Measurements from ENCODE around the gene SLC6A20. TPM values are rescaled to one million over a fixed set of nuclear protein-coding genes. Genes with fewer than 3 reads are reported as not detected.
"Not testable (repeated sequence)": the region's sequence is repeated elsewhere in the genome, so short reads cannot be mapped to it uniquely, and the experiment has no call there.

Gene SLC6A20
- total RNA-seq, 2 donors from 2014 or later: not detected

DNA sequence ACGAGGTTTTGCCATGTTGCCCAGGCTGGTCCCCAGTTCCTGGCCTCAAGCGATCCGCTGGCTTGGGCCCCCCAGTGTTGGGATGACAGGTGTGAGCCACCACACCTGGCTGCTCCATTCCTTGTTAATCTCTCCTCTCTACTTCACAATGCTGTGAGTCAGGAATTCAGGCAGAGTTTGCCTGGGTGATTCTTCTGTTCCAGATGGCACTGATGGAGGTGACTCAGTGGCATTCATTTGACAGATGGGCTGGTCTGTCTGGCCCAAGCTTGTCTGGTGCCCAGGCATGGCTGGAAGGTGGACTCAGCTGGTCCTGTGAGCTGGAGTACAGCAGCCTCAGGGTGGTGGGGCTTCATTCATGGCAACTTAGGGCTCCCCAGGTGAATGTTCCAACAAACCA, 43.2 kb downstream of the SLC6A20 start:
- DNase-seq (ENCODE audit: low spot score): no peak
- Mint-ChIP-seq H3K27me3 (no peaks in the 10 kb centered on the region), H3K4me1 (ENCODE audit: low read depth in 2 of 2) (no peaks in the 10 kb centered on the region), H3K36me3 (no peaks in the 10 kb centered on the region), H3K4me3 (no peak overlapping the region), H3K27ac (no peak overlapping the region), H3K9me3 (no peaks in the 10 kb centered on the region)
- peak in 1 of 2 donors; percentile 24 for ATAC-seq

DNA sequence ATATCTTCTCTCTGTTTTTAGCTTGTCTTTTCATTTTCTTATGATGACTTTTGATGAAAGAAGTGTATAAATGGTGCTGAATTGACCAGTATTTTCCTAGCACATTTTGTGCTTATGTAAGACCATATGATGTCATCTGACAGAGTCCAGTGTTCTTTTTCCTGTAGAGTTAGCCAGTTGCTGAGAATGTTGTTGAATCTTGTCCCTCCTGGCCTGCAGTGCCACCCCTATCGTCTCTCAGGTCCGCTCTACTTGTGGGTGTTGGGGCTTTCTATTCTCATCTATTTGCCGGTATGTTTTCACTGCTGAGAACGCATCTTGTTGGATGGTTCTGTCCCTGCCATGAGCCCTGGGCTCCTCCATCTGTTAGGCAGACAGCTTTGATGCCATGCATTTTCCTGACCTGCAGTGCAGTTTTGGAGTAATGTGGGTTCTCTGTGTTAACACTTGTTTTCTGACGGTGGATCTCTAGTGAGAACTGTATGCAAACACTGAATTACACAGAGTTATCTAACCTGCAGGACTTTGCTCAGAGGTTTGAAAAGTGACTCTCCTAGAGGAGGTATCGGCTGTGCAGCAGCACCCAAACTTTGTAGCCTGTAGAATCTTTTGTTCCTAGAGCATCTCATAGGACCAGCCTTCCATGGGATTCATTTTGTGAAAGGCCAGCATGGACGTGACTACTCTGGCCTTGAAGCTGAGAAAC, 44.6 kb downstream of the SLC6A20 start:
- H3K4me3 Mint-ChIP-seq: no peak overlapping the region
- no peaks in the 10 kb centered on the region for H3K4me1 Mint-ChIP-seq (ENCODE audit: low read depth in 2 of 2)
- H3K9me3 Mint-ChIP-seq: no peaks in the 10 kb centered on the region
- ATAC-seq: no peak
- no peak for DNase-seq (ENCODE audit: low spot score)
- H3K27ac Mint-ChIP-seq: no peak overlapping the region
- H3K27me3 Mint-ChIP-seq: no peaks in the 10 kb centered on the region
- no peaks in the 10 kb centered on the region for H3K36me3 Mint-ChIP-seq

DNA sequence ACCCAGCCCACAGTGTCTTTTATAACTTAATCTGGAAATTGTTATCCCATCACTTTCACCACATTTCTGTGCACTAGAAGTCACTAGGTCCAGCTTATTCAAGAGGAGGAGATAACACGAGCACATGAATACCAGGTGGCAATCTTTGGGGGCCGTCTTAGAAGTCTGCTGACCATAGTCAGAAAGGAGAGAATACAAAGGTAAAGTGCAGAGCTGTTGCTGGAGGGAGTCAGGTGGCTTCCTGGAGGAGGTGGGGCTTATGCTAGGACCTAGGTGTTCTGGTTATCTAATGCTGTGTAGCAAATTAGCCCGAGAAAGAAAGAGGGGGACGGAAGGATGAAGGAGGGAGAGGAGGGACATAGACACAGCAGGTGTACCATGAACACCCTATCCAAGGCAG, 46.5 kb downstream of the SLC6A20 start:
- Mint-ChIP-seq H3K9me3 (no peaks in the 10 kb centered on the region), H3K27me3 (no peaks in the 10 kb centered on the region), H3K36me3 (no peaks in the 10 kb centered on the region), H3K4me1 (ENCODE audit: low read depth in 2 of 2) (no peaks in the 10 kb centered on the region), H3K27ac (no peak overlapping the region), H3K4me3 (no peak overlapping the region)
- ATAC-seq (no peak), DNase-seq (ENCODE audit: low spot score) (no peak)

DNA sequence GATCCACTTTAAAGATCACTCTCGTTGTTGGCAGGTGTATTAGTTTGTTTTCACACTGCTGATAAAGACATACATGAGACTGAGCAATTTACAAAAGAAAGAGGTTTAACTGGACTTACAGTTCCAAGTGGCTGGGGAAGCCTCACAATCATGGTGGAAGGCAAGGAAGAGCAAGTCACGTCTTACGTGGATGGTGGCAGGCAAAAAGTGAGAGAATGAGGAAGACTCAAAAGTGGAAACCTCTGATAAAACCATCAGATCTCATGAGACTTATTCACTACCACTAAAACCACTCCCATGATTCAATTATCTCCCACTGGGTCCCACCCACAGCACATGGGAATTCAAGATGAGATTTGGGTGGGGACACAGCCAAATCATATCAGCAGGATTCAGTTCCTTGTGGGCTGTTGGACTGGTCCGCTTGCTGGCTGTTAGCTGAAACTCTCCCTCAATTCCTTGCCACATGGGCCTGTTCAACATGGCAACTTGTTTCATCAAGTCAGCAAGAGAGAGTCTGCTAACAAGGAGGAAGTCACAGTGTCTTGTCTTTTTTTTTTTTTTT, 47.2 kb downstream of the SLC6A20 start:
- not testable (repeated sequence) for H3K9me3 Mint-ChIP-seq; H3K36me3 Mint-ChIP-seq; H3K4me3 Mint-ChIP-seq; ATAC-seq; H3K4me1 Mint-ChIP-seq (ENCODE audit: low read depth in 2 of 2); H3K27ac Mint-ChIP-seq; DNase-seq (ENCODE audit: low spot score); H3K27me3 Mint-ChIP-seq

DNA sequence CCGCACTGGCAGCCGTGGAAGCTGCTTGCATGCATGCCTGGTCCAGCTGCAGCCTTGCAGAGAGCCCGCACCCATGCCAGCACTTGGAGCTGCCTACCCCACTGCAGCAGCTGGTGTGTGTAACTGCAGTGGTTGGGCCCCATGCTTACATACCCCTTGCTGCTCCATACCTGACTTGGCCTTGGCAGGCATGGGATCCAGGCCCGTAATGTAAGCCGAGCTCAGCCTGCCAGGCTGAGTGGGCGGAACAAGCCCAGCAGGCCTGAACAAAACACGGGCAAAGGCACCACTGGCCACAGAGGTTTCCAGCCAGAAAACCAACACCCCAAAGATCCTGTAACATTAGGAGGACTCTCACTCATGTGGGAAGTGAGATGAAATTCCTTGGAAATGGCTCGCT, 48.3 kb downstream of the SLC6A20 start:
- H3K27me3 Mint-ChIP-seq: no peaks in the 10 kb centered on the region
- no peaks in the 10 kb centered on the region for H3K36me3 Mint-ChIP-seq
- H3K4me1 Mint-ChIP-seq (ENCODE audit: low read depth in 2 of 2): no peaks in the 10 kb centered on the region
- no peak overlapping the region for H3K4me3 Mint-ChIP-seq
- DNase-seq (ENCODE audit: low spot score) (no peak), ATAC-seq (no peak)
- no peak overlapping the region for H3K27ac Mint-ChIP-seq
- H3K9me3 Mint-ChIP-seq: no peaks in the 10 kb centered on the region

DNA sequence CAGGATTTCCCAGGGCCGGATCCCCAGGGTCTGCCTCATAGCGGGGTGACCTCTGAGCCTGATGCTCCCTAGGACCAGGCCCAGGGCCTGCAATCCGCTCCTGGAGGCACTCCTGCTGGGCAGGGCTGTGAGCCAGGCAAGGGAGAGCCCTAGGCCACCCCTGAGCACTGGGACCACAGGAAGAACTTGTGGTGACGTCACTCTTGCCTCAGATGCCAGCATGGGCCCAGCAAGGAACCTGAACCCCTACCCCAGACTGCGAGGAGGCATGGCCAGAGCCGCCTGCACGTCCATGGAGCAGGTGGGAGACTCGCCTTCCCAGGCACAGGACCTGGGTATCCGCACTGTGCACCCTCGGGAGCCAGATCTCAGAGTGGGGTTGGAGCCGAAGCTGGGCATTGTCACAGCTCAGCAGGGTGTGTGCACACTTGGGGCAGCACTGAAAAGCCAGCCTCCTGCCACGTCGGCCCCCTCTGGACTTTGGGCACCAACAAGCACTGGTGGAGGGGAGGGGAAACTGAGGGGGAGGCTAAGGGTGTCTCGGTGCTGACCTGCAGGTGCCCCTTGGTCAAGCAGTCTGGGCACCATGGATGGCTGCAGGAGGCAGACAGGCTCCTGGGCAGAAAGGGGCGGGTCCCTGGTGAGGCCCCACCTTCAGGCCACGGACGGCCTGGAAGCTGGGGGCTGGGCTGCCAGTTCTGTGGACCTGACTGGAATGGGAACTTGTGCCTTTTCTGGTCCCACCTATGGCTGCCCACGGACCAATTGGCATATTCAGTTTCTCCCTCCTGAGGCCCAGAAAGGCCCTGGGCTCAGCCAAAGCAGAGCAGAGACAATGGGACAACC, 49.3 kb downstream of the SLC6A20 start:
- DNase-seq (ENCODE audit: low spot score) (no peak), ATAC-seq (peak in 1 of 2 donors; percentile 36)
- H3K4me1 Mint-ChIP-seq (ENCODE audit: low read depth in 2 of 2): peaks cover 0 to 5% of the 10 kb centered on the region in 2 donors

DNA sequence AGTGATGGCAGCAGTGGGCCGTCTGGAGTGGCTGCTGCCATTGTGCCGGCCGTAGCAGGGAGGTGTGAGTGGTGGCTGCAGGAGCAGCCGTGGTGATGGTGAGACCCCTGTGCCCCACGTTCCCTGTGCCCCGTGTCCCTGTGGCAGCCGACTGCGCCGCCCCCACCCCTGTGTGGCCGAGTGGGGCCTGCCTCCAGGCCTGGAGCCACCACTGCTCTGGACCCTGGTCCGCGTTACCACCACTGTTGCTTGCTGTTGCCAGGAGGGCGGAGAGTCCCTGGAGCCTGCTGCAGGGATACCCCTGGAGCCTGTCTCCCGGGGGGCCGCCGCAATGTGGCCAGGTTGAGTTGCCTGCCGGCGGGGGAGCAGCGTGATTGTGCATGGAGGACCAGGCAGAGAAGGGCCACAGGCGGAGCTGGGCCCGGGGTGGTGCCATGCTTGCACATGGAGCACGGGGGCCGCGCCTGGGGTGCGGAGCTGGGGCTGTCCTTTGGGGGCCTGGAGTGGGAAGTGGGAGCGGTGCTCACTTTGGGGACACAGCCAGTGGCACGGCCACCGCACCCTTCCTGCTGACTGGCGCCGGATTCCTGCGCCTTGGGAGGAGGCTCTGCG, 50.1 kb downstream of the SLC6A20 start:
- Mint-ChIP-seq H3K4me3 (no peak overlapping the region), H3K27ac (no peak overlapping the region), H3K4me1 (ENCODE audit: low read depth in 2 of 2) (peaks cover 2 to 12% of the 10 kb centered on the region in 2 donors), H3K36me3 (peaks cover 2% of the 10 kb centered on the region), H3K9me3 (no peaks in the 10 kb centered on the region), H3K27me3 (no peaks in the 10 kb centered on the region)
- ATAC-seq: peak in 1 of 2 donors; percentile 27
- DNase-seq (ENCODE audit: low spot score): no peak

More for the DNA sequence above, 49.3 kb downstream of the SLC6A20 start:
- Mint-ChIP-seq H3K27ac (no peak overlapping the region), H3K36me3 (no peaks in the 10 kb centered on the region), H3K9me3 (no peaks in the 10 kb centered on the region), H3K4me3 (no peak overlapping the region), H3K27me3 (no peaks in the 10 kb centered on the region)

DNA sequence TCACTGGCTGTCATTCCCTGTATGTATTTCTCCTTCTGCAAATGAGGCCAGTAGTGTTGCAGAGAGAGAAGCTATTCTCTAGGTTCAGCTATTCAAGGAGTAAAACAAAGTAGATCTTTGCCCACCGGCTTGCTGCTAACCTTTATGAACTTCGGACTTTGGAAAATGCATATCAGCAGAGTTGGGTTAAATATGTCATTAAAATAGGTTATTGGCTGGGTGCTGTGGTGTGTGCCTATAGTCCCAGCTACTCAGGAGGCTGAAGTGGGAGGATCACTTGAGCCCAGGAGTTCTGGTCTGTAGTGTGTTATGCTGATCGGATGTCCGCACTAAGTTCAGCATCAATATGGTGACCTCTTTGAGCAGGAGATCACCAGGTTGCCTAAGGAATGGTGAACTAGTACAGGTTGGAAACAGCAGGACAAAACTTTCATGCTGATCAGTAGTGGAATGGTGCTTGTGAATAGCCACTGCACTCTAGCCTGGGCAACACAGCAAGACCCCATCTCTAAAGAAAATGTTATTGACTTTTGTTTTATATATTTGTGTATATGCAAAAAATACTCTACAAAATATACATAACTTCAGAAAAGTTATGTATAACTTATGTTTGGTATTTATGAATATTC, 53.8 kb downstream of the SLC6A20 start:
- H3K4me1 Mint-ChIP-seq (ENCODE audit: low read depth in 2 of 2): peaks cover 6 to 15% of the 10 kb centered on the region in 2 donors
- no peaks in the 10 kb centered on the region for H3K9me3 Mint-ChIP-seq
- ATAC-seq: no peak
- DNase-seq (ENCODE audit: low spot score): no peak
- no peaks in the 10 kb centered on the region for H3K27me3 Mint-ChIP-seq
- H3K36me3 Mint-ChIP-seq: peaks cover 26% of the 10 kb centered on the region
- H3K4me3 Mint-ChIP-seq: no peak overlapping the region
- peak overlapping the region in 1 of 2 donors; percentile 42 for H3K27ac Mint-ChIP-seq

DNA sequence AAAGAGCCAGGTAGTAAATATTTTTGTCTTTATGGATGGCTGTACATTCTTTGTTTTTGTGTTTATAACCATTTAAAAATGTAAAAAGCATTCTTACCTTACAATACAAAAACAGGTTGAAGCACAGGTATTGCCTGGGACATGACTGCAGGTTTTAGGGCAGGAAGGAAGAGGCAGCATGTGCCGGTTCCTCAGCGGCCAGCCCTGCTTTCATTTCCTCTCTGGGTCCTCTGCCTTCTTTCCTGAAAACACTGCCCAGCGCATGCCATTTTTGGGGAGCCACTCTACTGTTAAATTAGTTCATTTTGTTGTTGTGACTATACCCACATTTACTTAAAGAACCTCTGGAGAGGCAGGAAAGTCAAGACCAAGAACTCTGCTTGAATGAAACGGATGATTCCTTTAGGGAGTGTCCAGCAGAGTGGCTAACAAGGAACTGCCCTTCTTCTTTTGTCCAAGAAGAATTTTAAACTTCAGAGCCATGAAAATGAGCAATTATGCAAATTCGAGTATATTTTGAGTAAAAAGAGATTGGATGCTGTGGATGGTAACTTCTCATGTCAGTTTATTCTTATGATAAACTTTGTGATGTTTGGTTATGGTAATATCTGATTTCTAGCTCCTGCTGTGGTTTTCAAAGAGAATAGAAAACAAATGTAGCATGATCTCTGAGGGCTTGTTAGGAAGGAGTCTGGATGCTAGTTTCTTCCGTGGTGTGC, 54.4 kb downstream of the SLC6A20 start:
- ATAC-seq (no peak), DNase-seq (ENCODE audit: low spot score) (no peak)
- no peaks in the 10 kb centered on the region for H3K27me3 Mint-ChIP-seq
- peaks cover 6 to 15% of the 10 kb centered on the region in 2 donors for H3K4me1 Mint-ChIP-seq (ENCODE audit: low read depth in 2 of 2)
- H3K27ac Mint-ChIP-seq: peak overlapping the region in 1 of 2 donors; percentile 42
- H3K9me3 Mint-ChIP-seq: no peaks in the 10 kb centered on the region
- H3K4me3 Mint-ChIP-seq: no peak overlapping the region
- peaks cover 28% of the 10 kb centered on the region for H3K36me3 Mint-ChIP-seq

DNA sequence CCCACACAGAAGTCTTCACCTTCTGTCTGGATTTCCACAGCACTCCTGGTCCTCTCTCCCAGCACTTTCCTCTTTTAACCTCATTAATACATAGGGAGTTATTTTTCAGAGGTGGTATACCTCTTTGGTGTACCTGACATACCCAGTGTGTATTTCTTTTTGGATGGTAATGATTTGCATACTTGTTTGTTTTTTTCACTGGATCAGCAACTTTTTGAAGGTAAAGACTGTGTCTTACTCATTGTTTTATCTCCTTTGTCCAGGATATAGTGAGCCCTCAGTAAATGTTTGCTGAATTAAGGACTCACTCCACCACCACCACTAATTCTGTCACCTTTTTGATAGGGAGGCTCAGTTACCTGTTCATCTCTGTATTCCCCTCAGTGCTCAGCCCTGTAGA, 55.1 kb downstream of the SLC6A20 start:
- Mint-ChIP-seq H3K27me3 (no peaks in the 10 kb centered on the region), H3K27ac (peak overlapping the region in 1 of 2 donors; percentile 42), H3K36me3 (peaks cover 32% of the 10 kb centered on the region), H3K4me1 (ENCODE audit: low read depth in 2 of 2) (peaks cover 9 to 15% of the 10 kb centered on the region in 2 donors), H3K9me3 (no peaks in the 10 kb centered on the region), H3K4me3 (no peak overlapping the region)
- ATAC-seq (no peak), DNase-seq (ENCODE audit: low spot score) (no peak)

DNA sequence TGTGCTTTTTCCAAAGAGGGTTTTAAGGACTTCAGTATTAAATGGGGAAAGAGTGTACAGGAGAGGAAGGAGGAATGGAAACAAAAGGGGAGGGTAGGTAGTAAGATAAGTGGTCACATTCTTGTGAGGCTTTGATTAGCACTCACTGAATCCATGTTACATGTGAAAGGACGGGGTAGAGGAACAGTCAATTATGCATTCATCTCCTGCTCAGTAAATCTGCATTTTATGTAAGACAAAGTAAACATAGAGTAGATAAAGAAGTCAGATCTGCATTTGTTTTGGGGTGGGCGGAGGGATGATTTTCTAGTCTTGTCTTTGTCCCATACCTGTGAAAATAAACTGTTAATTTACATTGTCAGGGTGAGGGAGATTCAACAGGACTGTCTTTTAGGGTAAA, 56.3 kb downstream of the SLC6A20 start:
- ATAC-seq: no peak
- Mint-ChIP-seq H3K4me3 (no peak overlapping the region), H3K9me3 (no peaks in the 10 kb centered on the region), H3K4me1 (ENCODE audit: low read depth in 2 of 2) (peaks cover 9 to 15% of the 10 kb centered on the region in 2 donors), H3K27me3 (no peaks in the 10 kb centered on the region), H3K36me3 (peaks cover 38% of the 10 kb centered on the region), H3K27ac (peak overlapping the region; percentile 19 to 38)
- no peak for DNase-seq (ENCODE audit: low spot score)

DNA sequence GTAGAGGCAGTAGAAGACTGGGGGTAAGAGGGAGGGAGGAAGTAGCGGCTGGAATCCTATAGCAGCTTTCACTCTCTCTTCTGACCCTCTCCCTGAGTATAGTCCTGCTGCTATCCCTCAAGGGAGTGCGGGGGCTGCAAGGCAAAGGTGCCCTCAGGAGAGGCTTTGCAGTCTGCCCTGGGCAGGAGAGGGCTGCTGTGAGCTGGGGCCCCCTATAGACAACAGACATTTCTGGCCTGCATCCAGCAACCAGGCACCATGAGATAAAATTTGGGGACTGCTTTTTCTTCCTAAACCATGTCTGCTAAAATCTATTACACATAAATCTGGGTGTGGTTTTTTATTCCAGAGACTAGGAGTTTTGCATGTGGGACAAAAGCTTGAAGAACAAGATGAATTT, 59.1 kb downstream of the SLC6A20 start:
- no peaks in the 10 kb centered on the region for H3K27me3 Mint-ChIP-seq
- no peak for DNase-seq (ENCODE audit: low spot score)
- H3K4me3 Mint-ChIP-seq: no peak overlapping the region
- ATAC-seq: no peak
- H3K9me3 Mint-ChIP-seq: no peaks in the 10 kb centered on the region
- peaks cover 42% of the 10 kb centered on the region for H3K36me3 Mint-ChIP-seq
- peaks cover 9 to 12% of the 10 kb centered on the region in 2 donors for H3K4me1 Mint-ChIP-seq (ENCODE audit: low read depth in 2 of 2)
- H3K27ac Mint-ChIP-seq: peak overlapping the region; percentile 20 to 35

DNA sequence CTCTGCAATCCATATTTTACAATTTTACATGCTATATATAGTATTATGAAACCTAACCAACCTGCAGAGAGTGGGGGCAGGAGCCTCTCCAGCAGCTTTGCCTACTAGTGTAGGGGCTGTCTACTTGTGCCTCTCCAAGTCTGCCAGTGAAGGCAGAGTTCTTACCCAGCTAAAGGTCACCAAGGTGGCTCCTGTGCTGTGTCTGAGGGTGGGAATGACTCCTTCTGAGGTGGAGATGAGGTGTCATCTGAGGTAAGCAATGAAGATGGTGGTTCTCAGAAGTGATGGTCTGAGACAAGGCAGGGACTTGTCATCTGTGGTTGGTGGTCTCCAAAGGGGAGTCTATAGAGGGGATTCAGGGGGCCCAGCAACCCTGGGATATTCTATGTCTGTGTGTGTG, 59.6 kb downstream of the SLC6A20 start:
- H3K27me3 Mint-ChIP-seq: no peaks in the 10 kb centered on the region
- H3K9me3 Mint-ChIP-seq: no peaks in the 10 kb centered on the region
- H3K27ac Mint-ChIP-seq: peak overlapping the region; percentile 20 to 35
- H3K4me3 Mint-ChIP-seq: no peak overlapping the region
- DNase-seq (ENCODE audit: low spot score) (no peak), ATAC-seq (no peak)
- peaks cover 46% of the 10 kb centered on the region for H3K36me3 Mint-ChIP-seq
- peaks cover 7 to 9% of the 10 kb centered on the region in 2 donors for H3K4me1 Mint-ChIP-seq (ENCODE audit: low read depth in 2 of 2)
